Motor neuron (in vitro differentiated cells): ENCODE measurements around the gene GRID2. TPM values are rescaled to one million over a fixed set of nuclear protein-coding genes. Genes with fewer than 3 reads are reported as not detected.

Experiments
- ATAC-seq, 8 experiments: fragments of 200-7000 bp; cut with Tn5 transposase; replicated peaks in 6 of 8; 2 replicates each; pipeline ENCODE4 v1.8.0; 2021; ENCODE audit warnings: mild to moderate bottlenecking in 8 of 8, moderate library complexity in 8 of 8
- H3K27ac ChIP-seq, 2 donors: fragments of 250-450 bp; sonication (Bioruptor Pico); 2 replicates each; pipeline ENCODE4 v1.9.0; 2021; ENCODE audit warnings: antibody characterized with exemption in 2 of 2, mild to moderate bottlenecking in 2 of 2, moderate library complexity in 1 of 2
- H3K4me1 ChIP-seq, 2 donors: fragments of 250-450 bp; sonication (Bioruptor Pico); replicated peaks in 1 of 2; 2 replicates each; pipeline ENCODE4 v1.6.1; 2021; ENCODE audit warnings: antibody characterized with exemption in 2 of 2, mild to moderate bottlenecking in 2 of 2, moderate library complexity in 1 of 2
- H3K4me3 ChIP-seq, 5 donors: fragments of 250-450 bp; sonication (Bioruptor Pico); 2 replicates each; pipeline ENCODE4 v1.9.0; 2021; ENCODE audit warnings: antibody characterized with exemption in 5 of 5, mild to moderate bottlenecking in 5 of 5, moderate library complexity in 4 of 5
- WGBS, 10 experiments: fragments of 450-650 bp; shearing (Covaris generic); methylation state at CpG; one replicate each; pipeline ENCODE4 v1.0.0; 2022; 5-methylcytosine and 5-hydroxymethylcytosine counted together
- in situ Hi-C, 9 experiments: fragments of 400-800 bp; cut with MboI; loops; one replicate each; pipeline ENCODE4 v1.15.0; 2021; ENCODE audit warnings: low sequenced_read_pairs in 9 of 9, low pct_unique_long_range_greater_than_20kb in 2 of 9; ENCODE audit not compliant: unreplicated experiment in 9 of 9
- total RNA-seq, 8 experiments: library from RNA; unstranded; fragments of 300-600 nt; gene quantifications; 2 replicates each; pipeline versions ENCODE4 v1.2.3 to v1.2.4, GENCODE V29; 2022

Gene GRID2
- total RNA-seq, 8 experiments from 2014 or later, result 0.15 to 11.7 (median 3.8) TPM

- Histone ChIP-seq H3K27ac (no peak overlapping the region), H3K4me3 (no peak overlapping the region), H3K4me1 (no peaks in the 10 kb centered on the region)
- ATAC-seq, result no peak
- in situ Hi-C loops, result no loop called here
- WGBS, 10 experiments, result 0 to 100% (median 83%) methylated on average over 1 to 2 of the region's 2 CpGs; no CpG with 5 or more reads in 1 of the 10 experiments
Measured at GRCh38 chr4:92735025-92735665, 431.4 kb downstream of the GRID2 start.

- Histone ChIP-seq H3K27ac (peak overlapping the region in 1 of 2 donors; percentile 61), H3K4me3 (no peak overlapping the region), H3K4me1 (peaks cover 8% of the 10 kb centered on the region in 2 donors)
- peak in 3 of 8 experiments; percentile 45 to 80 (median 55) for ATAC-seq
- in situ Hi-C loops, result no loop called here
Measured at GRCh38 chr4:92760433-92760832, 456.7 kb downstream of the GRID2 start.

GRCh38 chr4:92776080-92776479 lies 472.3 kb downstream of the GRID2 start:
- in situ Hi-C loops, result no loop called here
- WGBS, 10 experiments, result 7 to 100% (median 83%) methylated on average over 1 to 3 of the region's 3 CpGs; no CpG with 5 or more reads in 1 of the 10 experiments
- Histone ChIP-seq H3K27ac (no peak overlapping the region), H3K4me1 (no peaks in the 10 kb centered on the region), H3K4me3 (no peak overlapping the region)
- ATAC-seq, result no peak

GRCh38 chr4:92789741-92790140 lies 486.0 kb downstream of the GRID2 start:
- H3K4me3 ChIP-seq, result no peak overlapping the region
- WGBS, 10 experiments, result 33 to 100% (median 70%) methylated on average over 1 to 3 of the region's 3 CpGs; no CpG with 5 or more reads in 1 of the 10 experiments
- ATAC-seq, result peak in 1 of 8 experiments; percentile 71
- in situ Hi-C loops, result no loop called here
- H3K4me1 ChIP-seq, result peaks cover 0 to 1% of the 10 kb centered on the region in 2 donors
- no peak overlapping the region for H3K27ac ChIP-seq

GRCh38 chr4:92791871-92792440 lies 488.2 kb downstream of the GRID2 start:
- H3K27ac ChIP-seq, result no peak overlapping the region
- H3K4me1 ChIP-seq, result no peaks in the 10 kb centered on the region
- ATAC-seq, result peak in 1 of 8 experiments; percentile 86
- WGBS, 10 experiments, result 0 to 89% (median 57%) methylated on average over 1 to 3 of the region's 4 CpGs
- in situ Hi-C loops, result no loop called here
- no peak overlapping the region for H3K4me3 ChIP-seq

- WGBS, 10 experiments, result 0 to 100% (median 94%) methylated on average over 1 to 2 of the region's 2 CpGs; no CpG with 5 or more reads in 1 of the 10 experiments
- Histone ChIP-seq H3K27ac (no peak overlapping the region), H3K4me3 (no peak overlapping the region), H3K4me1 (no peaks in the 10 kb centered on the region)
- ATAC-seq, result no peak
- in situ Hi-C loops, result no loop called here
Measured at GRCh38 chr4:92809381-92809780, 505.6 kb downstream of the GRID2 start.

- Histone ChIP-seq H3K4me1 (no peaks in the 10 kb centered on the region), H3K4me3 (no peak overlapping the region), H3K27ac (no peak overlapping the region)
- no peak for ATAC-seq
- WGBS, 10 experiments, result 0 to 100% (median 86%) methylated on average over 1 of the region's 1 CpG; no CpG with 5 or more reads in 3 of the 10 experiments
- in situ Hi-C loops, result no loop called here
Measured at GRCh38 chr4:92812652-92813051, 508.9 kb downstream of the GRID2 start.

- WGBS, 10 experiments, result 67 to 100% (median 100%) methylated on average over 1 of the region's 1 CpG; no CpG with 5 or more reads in 5 of the 10 experiments
- H3K27ac ChIP-seq, result no peak overlapping the region
- no peak overlapping the region for H3K4me3 ChIP-seq
- no peaks in the 10 kb centered on the region for H3K4me1 ChIP-seq
- in situ Hi-C loops, result no loop called here
- no peak for ATAC-seq
Measured at GRCh38 chr4:92814677-92815076, 510.9 kb downstream of the GRID2 start.

- WGBS, 10 experiments, result 0 to 100% (median 90%) methylated on average over 1 to 3 of the region's 3 CpGs; no CpG with 5 or more reads in 1 of the 10 experiments
- Histone ChIP-seq H3K4me3 (no peak overlapping the region), H3K27ac (no peak overlapping the region), H3K4me1 (no peaks in the 10 kb centered on the region)
- in situ Hi-C loops, result no loop called here
- ATAC-seq, result no peak
Measured at GRCh38 chr4:92825256-92825655, 521.5 kb downstream of the GRID2 start.

- H3K4me3 ChIP-seq, result no peak overlapping the region
- ATAC-seq, result no peak
- in situ Hi-C loops, result no loop called here
- H3K4me1 ChIP-seq, result no peaks in the 10 kb centered on the region
- no peak overlapping the region for H3K27ac ChIP-seq
Measured at GRCh38 chr4:92825791-92826190, 522.0 kb downstream of the GRID2 start.

GRCh38 chr4:92830771-92831170 lies 527.0 kb downstream of the GRID2 start:
- ATAC-seq, result no peak
- H3K27ac ChIP-seq, result no peak overlapping the region
- H3K4me3 ChIP-seq, result no peak overlapping the region
- H3K4me1 ChIP-seq, result no peaks in the 10 kb centered on the region
- in situ Hi-C loops, result no loop called here

- in situ Hi-C loops, result no loop called here
Measured at GRCh38 chr4:92840880-92841279, 537.1 kb downstream of the GRID2 start.

GRCh38 chr4:92843784-92844183 lies 540.0 kb downstream of the GRID2 start:
- no peak overlapping the region for H3K4me3 ChIP-seq
- H3K4me1 ChIP-seq, result no peaks in the 10 kb centered on the region
- no peak overlapping the region for H3K27ac ChIP-seq
- no peak for ATAC-seq
- WGBS, 10 experiments, result 22 to 100% (median 95%) methylated on average over 2 to 4 of the region's 4 CpGs
- in situ Hi-C loops, result no loop called here

More at GRCh38 chr4:92840880-92841279, 537.1 kb downstream of the GRID2 start:
- ATAC-seq, result no peak
- Histone ChIP-seq H3K4me3 (no peak overlapping the region), H3K4me1 (no peaks in the 10 kb centered on the region), H3K27ac (no peak overlapping the region)

- H3K4me1 ChIP-seq, result no peaks in the 10 kb centered on the region
- no peak overlapping the region for H3K27ac ChIP-seq
- no peak overlapping the region for H3K4me3 ChIP-seq
- in situ Hi-C loops, result no loop called here
- no peak for ATAC-seq
Measured at GRCh38 chr4:92847026-92847425, 543.3 kb downstream of the GRID2 start.
